ENCODE measurements around the gene PUS1.

PUS1 gene

GRCh38 chr12:131915823-131916222 is 13.3 kb upstream of the PUS1 start:
- DNase-seq, result no peak

GRCh38 chr12:131916306-131917138 is 12.6 kb upstream of the PUS1 start:
- no peak for DNase-seq

- peak in 2 of 51 donors; percentile 9 to 25 for DNase-seq
These were observed 11.9 kb upstream of the PUS1 start for GRCh38 chr12:131917139-131917710.

- no peak for DNase-seq
These were observed 11.3 kb upstream of the PUS1 start for GRCh38 chr12:131917711-131918306.

GRCh38 chr12:131918311-131919050 is 10.6 kb upstream of the PUS1 start:
- no peak for DNase-seq

GRCh38 chr12:131919051-131919347 is 10.1 kb upstream of the PUS1 start:
- DNase-seq, result no peak

GRCh38 chr12:131919366-131920156 is 9.5 kb upstream of the PUS1 start:
- no peak for DNase-seq

- no peak for DNase-seq
These were observed 8.9 kb upstream of the PUS1 start for GRCh38 chr12:131920157-131920508.

- DNase-seq, result no peak
These were observed 7.9 kb upstream of the PUS1 start for GRCh38 chr12:131920902-131921840.

- DNase-seq, result no peak
These were observed 7.0 kb upstream of the PUS1 start for GRCh38 chr12:131921866-131922769.

GRCh38 chr12:131922772-131923171 is 6.3 kb upstream of the PUS1 start:
- DNase-seq, result no peak

GRCh38 chr12:131923260-131923659 is 5.8 kb upstream of the PUS1 start:
- no peak for DNase-seq

GRCh38 chr12:131927110-131928079 is 1.7 kb upstream of the PUS1 start:
- DNase-seq, result no peak

GRCh38 chr12:131928080-131928710 is 881 bp upstream of the PUS1 start:
- peak in 1 of 51 donors; percentile 45 for DNase-seq

GRCh38 chr12:131929581-131930456 is 743 bp downstream of the PUS1 start:
- DNase-seq, result no peak

GRCh38 chr12:131930510-131930909 is 1.4 kb downstream of the PUS1 start:
- no peak for DNase-seq

Data from hypothalamus (tissue), 51 donors.